T47D (cell line): Measurements from ENCODE around the gene TSPEAR.

Source experiments
- DNase-seq, 2 experiments: peaks; one replicate each; pipeline versions ENCODE4 v3.0.0 to v3.0.0-alpha.2; 2011 to 2012; ENCODE audit warnings: low read depth in 1 of 2, low spot score in 1 of 2
- JUND ChIP-seq: IDR thresholded peaks from 2 replicates; pipeline ENCODE4 v1.6.1; 2012; ENCODE audit warnings: low read depth
- in situ Hi-C: cut with HindIII; loops from 2 replicates; pipeline ENCODE4 v1.10.0; 2016; ENCODE audit warnings: low sequenced_read_pairs, low pct_unique_long_range_greater_than_20kb

Gene TSPEAR

DNA sequence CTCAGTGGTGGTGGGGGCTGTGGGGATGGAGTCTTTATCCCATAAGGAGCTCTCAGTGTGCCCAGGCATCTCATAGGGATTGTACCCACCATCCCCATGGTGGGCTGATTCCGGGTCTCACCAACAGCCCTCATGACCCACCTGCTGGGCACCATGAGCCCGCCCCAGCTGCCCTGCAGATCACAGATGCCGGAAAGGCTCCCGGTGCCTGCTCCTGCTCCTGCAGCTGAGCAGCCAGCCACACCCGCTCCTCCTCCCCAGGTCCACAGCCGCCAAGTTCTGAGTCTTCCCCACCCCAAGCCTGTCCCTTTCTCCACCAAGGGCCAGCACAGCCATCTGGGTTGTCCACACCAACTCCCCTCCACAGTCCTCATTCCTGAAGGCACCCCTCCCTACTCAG lies 15.5 kb upstream of the TSPEAR start:
- TF ChIP-seq JUND, result no peak
- no peak for DNase-seq
- in situ Hi-C loops, result no loop called here

DNA sequence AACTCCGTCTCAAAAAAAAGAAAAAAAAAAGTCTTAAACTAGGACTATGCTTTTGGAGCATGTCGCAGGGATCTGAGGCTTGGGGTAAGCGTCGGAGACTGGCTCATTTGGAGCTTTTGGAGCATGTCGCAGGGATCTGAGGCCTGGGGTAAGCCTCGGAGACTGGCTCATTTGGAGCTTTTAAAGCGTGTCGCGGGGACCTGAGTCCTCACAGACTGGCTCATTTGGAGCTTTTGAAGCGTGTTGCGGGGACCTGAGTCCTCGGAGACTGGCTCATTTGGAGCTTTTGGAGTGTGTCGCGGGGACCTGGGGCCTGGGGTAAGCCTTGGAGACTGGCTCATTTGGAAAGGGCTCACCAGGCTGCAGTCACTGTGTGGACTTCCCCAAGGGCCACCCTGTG lies 13.6 kb upstream of the TSPEAR start:
- DNase-seq, result no peak
- in situ Hi-C loops, result no loop called here

DNA sequence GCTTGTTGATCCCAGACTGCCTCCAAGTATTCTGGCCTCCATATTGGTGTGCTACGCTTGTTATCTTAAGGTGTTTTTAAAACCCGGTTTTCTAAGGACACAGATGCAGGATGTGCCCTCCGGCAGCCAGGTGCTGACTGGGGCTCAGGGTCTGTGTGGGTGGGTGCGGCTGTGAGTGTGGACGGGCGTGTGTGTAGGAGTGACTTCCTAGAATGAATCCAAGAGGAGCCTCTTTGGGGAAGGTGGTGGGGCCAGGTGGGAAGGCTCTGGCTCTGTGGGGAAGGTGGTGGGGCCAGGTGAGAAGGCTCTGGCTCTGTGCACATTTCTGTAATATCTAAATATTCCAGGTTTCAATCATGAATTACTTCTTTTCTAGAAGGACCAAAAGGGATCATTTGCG lies 12.8 kb upstream of the TSPEAR start:
- no peak for TF ChIP-seq JUND
- in situ Hi-C loops, result no loop called here
- DNase-seq, result no peak

More for the DNA sequence above, 13.6 kb upstream of the TSPEAR start:
- TF ChIP-seq JUND, result no peak

DNA sequence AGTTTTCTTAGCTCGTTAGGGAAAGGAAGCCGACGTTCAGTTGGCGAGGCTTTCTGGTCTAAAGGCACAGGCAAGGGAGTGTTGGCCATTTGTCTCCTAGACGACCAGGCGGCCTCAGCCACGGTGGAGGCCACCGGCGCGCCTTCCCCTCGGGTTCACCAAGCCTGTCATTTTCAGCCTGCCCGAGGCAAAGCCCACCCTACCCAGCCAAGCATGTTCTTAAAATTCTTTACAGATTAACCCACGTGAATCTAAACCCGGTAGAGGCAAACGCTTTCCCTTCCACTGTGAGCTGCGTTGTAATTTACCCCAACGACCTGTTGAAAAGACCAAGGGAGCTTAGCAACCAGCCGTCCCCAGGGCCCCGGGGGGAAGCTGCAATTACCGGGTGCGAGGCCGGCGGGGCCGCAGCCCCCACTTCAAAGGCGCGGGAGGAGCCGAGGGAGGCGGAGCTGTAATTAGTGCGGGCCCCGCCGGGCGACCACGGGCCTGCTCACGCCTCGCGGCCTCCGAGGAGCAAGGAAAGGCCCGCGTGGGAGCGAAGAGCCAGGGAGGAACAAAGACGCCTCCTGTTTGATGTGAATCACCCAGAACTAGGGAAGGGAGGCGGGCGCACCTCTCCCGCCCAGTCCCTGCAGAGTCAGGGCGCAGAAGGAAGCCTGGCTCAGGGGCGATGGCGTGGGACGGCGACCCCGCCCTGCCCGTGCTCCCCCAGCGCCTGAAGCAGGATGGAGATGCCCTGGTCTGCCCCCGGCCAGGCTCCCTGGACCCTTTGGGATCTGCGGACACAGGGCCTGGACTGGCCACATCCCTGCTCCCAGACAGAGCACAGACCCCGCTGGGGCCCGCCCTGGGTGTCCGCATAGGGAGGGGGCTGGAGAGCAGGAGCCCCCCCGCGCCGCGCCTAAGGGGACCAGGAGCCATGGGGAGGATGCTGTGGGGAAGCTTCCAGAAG lies 12.1 kb upstream of the TSPEAR start:
- no peak for TF ChIP-seq JUND
- no peak for DNase-seq
- in situ Hi-C loops, result no loop called here

DNA sequence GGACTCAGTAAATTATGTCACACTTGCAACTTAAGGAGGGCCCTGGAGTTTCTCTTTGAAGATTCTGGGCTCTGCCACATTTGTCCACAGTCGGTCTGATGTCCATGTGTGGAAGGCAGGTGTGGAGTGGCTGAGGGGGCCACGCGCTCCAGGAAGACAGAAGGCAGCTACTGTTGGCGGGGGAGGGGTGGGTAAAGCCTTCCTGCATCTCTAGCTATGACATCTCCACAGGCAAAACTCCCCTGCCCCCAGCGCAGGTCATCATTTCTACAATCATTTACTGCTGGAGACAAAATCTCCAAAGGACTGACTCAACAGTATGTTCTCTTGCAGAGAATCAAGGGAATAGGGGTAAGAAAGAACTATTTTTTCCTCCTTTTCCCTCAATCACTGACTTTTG lies 11.4 kb upstream of the TSPEAR start:
- DNase-seq, result no peak
- no peak for TF ChIP-seq JUND
- in situ Hi-C loops, result no loop called here

DNA sequence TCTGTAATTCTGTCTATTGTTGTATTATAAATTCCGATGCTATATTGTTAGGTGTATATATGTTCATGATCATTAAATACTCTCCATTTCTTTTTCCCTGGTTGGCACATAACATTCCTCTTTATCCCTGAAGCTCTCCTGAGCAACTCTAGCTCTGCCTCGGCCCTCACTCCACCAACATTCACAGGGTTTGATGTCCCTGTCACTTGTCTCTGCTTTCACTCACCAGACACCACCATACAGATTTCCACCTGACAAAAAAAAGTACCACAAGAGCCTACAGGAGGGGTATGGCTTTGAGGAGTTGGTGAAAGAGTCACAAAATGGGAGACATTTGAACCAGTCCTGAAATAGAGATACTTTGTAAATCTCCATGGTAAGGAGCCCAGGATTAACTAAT lies 8.8 kb upstream of the TSPEAR start:
- TF ChIP-seq JUND, result no peak
- in situ Hi-C loops, result no loop called here
- DNase-seq, result no peak

DNA sequence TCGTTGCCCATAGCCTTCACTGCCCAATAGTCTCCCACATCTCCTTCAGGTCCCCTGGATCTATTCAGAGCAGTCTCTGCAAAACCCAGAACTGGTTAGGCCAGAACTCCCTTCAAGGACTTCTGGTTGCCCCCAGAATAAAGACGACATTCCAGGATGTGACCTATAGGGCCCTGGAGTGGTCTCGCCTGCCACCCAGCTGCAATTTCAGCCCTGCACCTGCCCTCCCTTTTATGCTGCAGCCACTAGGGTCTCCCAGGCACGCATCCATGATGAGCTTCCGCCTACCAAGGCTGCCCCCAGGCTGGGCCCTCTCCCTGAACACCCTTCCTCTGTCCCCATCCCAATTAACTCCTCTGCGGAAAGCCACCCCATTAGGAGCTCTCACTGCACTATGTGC lies 7.2 kb upstream of the TSPEAR start:
- TF ChIP-seq JUND, result no peak
- no peak for DNase-seq
- in situ Hi-C loops, result no loop called here

DNA sequence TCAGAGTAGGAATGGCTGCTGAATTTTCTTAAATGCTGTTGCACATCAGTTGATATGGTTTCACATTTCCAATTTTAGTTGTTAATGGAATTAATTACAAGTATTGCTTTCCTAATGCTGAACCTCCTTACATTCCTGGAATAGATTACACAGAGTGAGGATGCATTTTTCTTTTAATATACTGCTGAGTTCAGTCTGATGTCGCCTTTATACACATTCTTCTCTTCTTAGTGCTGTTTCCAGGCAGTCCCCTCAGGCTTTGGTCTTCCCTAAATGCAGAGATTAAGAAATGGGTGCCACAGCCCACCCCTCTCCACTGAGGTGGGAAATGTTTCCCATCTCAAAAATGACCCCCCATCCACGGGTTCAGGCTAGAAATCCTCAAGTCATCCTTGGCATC lies 6.7 kb upstream of the TSPEAR start:
- in situ Hi-C loops, result no loop called here
- DNase-seq, result no peak
- no peak for TF ChIP-seq JUND

DNA sequence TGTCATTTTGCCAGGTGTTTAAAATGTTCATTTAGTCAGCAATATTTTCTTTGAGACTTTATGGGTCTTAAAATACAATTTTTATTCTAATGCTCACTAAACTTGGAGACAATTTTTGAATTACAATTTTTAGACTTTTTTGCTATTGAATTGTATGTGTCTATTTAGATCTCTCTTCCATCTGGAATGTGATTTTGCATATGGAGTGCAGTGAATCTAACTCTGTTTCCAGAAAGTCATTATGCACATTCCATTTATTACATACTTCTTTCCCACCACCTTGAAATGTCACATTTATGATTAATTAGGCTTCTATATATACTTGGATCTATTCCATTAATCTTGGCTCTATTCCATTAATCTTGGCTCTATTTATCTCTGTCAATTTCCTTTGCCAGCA lies 5.6 kb upstream of the TSPEAR start:
- in situ Hi-C loops, result no loop called here

DNA sequence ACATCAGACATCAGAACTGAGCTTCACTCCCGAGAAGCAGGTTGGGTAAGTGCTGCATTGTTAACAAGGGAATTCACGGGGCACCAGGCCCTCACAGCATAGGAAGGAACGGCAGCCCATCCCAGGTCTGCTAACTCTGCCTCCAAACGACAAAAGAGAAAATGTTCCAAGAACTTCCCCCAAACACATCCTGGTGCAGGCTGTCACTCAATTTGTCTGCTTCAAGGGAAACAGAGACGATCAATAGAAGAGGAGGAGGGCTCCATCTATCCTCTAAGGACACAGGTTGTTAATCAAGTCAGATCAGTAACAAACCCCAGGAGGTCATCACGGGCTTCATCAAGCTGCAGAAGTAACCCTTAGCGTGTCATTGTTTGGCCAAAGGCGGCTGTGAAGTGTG lies 3.5 kb upstream of the TSPEAR start:
- no peak for TF ChIP-seq JUND
- DNase-seq, result no peak
- in situ Hi-C loops, result no loop called here

More for the DNA sequence above, 5.6 kb upstream of the TSPEAR start:
- DNase-seq, result no peak
- TF ChIP-seq JUND, result no peak

DNA sequence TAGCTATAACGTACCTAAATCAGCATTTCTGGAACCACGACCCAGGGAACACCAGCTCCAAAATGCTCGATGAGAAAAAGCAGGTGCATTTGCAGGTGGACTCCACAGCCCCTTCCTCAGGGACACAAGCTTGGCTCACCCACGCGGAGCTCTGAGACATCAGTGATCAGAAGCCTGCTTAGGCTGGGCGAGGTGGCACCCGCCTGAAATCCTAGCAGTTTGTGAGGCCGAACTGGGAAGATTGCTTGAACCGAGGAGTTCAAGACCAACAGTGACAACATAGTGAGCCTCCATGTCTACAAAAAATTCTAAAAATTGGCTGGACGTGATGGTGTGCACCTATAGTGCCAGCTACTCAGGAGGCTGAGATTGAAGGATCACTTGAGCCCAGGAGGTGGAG lies 2.5 kb upstream of the TSPEAR start:
- in situ Hi-C loops, result no loop called here
- TF ChIP-seq JUND, result no peak
- no peak for DNase-seq

DNA sequence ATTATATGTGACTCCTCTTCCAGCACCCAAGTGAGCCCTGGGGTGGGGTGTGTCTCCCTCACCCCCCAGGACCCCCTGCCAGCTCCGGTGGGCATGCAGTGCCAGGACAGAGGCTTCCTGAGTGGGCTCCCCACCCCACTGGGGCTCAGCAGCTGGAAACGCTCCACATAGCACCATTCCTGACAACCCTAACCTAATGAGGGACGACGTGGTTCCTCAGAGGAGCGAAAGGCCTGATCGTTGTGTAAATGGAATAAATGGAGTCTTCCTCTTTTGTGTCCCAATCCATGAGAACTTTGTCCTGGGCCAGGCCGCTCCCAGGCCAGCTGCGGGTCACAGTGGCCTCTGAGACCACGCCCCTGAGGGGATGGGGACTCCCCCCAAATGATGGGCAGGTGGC lies 1.8 kb upstream of the TSPEAR start:
- no peak for TF ChIP-seq JUND
- no peak for DNase-seq
- in situ Hi-C loops, result no loop called here

DNA sequence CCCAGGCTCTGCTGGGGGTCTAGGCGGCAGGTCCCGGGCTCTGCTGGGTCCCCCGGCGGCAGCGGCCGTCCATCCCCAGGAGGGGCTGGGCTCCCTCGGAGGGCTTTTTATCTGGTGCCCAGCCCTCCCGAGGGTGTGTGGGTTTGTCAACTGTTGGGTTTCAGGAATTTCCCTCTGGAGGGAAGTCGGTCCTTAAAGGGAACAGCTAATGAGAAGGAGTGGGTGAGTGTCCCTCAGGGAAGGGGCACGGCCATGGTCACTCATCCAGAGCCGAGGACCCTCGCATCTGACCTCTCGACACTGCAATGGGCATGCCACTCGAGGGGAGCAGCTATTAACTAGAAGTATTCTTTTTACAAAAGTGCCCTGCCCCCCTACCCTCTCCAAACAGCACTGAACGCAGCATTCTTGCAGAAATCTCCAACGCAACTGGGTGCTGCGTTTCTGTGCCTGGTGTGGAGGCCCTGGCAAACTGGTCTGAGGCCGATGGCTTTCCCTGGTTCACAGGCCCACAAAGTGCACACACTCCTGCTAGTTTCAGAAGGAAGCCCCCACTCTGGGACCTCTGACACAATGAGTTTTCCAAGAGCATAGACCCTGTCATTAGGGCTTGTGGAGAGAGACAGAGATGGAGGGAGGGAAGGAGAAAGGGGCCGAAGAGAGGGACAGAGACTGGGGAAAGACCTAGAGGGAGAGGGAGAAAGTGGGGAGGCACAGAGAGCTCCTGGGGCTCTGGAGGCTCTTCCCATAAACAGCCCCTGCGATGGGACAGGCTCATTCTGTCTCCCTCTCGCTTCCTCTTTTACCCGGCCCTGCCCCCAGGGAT lies 1.0 kb upstream of the TSPEAR start:
- no peak for TF ChIP-seq JUND
- in situ Hi-C loops, result no loop called here
- DNase-seq, result no peak
